ENCODE data around the gene CST11.
"Not testable (repeated sequence)": the region's sequence is repeated elsewhere in the genome, so short reads cannot be mapped to it uniquely, and the experiment has no call there.

The CST11 gene, protein sequence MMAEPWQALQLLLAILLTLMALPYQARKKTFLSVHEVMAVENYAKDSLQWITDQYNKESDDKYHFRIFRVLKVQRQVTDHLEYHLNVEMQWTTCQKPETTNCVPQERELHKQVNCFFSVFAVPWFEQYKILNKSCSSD

DNA sequence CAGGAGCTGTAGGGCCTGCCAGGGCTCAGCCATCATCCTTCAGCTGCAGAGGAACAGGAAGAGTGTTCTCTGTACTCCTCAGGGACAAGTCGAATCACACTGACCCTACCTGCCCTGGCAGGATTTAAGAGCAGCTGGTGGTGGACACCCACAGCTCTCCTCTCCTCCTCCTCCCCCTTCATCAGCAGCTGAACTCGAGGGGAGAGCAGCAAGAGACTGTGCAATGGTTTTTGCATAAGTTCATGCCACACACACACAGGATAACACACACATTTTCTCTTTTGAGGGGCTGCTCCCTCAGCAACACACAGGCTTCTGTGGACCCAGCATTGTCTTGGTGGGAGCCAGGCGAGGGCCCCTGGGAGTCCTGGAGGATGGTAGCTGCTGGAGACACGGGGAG lies at the start of gene CST11:
Gene CST11 (minus strand): TSS at position 101 of the 400 bp plus-strand sequence. CDS start 65 bp downstream, at position 36.
- DNase-seq (ENCODE audit: low read depth, low spot score): no peak

GRCh38 chr20:23501926-23502325 lies 49.2 kb upstream of the CST11 start:
- DNase-seq (ENCODE audit: low read depth, low spot score): no peak

DNA sequence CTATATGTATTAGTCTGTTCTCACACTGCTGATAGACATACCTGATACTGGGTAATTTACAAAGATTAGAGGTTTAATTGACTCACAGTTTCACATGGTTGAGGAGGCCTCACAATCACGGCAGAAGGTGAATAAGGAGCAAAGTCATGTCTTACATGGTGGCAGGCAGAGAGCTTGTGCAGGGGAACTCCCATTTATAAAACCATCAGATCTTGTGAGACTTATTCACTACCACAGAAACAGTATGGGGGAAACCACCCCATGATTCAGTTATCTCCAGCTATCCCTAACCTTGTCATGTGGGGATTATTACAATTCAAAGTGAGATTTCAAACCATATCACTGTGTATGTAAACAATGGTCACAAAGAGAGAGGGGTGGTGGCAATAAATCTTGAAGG lies 44.9 kb upstream of the CST11 start:
- DNase-seq (ENCODE audit: low read depth, low spot score): no peak

DNA sequence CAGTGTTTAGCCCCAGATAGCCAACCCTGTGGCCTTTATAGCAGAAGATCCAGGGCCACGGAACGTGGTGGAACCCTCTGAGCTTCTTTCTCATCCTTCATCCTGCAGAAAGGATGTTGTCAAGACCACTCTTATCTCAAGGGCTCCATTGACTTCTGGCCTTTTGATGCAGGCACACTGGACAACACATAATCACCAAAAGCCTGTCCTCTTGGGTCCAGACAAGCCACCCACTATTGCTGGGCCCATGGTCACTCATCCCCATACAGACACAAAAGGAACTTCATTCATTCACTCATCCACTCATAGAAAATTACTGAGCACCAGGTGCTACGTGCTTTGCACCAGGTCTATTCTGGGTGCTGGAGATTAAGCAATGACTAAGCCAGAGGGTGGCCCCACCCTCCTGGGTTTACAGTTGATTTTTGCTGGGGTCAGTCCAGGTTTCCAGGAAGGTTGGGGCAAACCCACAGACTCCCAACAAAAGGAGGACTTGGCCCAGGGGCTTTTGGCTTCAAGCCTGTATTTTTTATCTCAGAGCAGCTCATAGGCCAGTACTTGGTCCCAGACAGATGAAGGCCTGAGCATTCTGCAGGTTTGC lies 40.6 kb upstream of the CST11 start:
- DNase-seq (ENCODE audit: low read depth, low spot score): no peak

GRCh38 chr20:23492292-23492691 lies 39.6 kb upstream of the CST11 start:
- no peak for DNase-seq (ENCODE audit: low read depth, low spot score)

- no peak for DNase-seq (ENCODE audit: low read depth, low spot score)
Observed at GRCh38 chr20:23490817-23491216, 38.1 kb upstream of the CST11 start, which contains the start of gene CST8. CST8 (plus strand) TSS chr20:23491117; CDS start chr20:23491668, 551 bp downstream.

GRCh38 chr20:23488996-23489395 lies 36.3 kb upstream of the CST11 start:
- DNase-seq (ENCODE audit: low read depth, low spot score): no peak

GRCh38 chr20:23488470-23488869 lies 35.8 kb upstream of the CST11 start:
- no peak for DNase-seq (ENCODE audit: low read depth, low spot score)

DNA sequence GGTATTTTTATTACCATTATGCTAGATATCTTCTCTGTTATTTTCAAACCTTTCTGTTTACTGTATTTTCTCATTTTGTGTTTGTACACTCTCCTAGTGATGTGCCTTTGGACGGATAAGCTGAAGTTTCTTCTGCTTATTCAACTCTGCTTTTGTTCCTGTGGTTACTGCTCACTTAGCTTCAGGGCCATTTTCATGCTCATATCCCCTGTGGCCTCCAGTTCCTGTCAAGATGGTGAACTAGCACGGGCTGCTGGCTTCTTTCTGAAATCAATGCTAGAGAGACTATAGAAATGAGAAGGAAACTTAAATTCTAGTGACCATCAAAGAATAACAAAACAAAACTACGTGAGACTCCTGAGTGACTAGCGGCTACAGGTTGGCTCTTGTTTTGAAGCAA lies 31.4 kb upstream of the CST11 start:
- DNase-seq (ENCODE audit: low read depth, low spot score): no peak

GRCh38 chr20:23482138-23482537 lies 29.5 kb upstream of the CST11 start:
- DNase-seq (ENCODE audit: low read depth, low spot score): no peak

DNA sequence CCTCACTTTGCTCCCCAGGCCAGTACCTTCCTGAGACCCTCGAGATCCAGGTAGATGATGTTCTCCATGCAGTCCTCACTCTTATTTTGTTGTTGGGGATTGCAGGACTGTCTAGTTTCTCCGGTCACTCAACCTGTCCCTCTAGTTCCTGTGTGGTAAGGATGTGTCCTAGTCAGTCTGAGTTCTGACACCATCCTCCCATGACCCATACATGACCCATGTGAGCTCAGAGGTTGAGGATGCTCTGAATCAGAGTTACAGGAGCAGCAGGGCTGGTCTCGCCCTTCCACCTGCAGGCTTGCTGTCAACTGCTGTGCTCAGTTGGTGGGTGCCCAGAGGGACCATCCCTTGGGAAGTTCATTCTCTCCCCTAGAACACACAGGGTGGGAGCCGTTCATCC lies 26.4 kb upstream of the CST11 start:
- DNase-seq (ENCODE audit: low read depth, low spot score): no peak

- no peak for DNase-seq (ENCODE audit: low read depth, low spot score)
Observed at GRCh38 chr20:23477223-23477622, 24.5 kb upstream of the CST11 start.

DNA sequence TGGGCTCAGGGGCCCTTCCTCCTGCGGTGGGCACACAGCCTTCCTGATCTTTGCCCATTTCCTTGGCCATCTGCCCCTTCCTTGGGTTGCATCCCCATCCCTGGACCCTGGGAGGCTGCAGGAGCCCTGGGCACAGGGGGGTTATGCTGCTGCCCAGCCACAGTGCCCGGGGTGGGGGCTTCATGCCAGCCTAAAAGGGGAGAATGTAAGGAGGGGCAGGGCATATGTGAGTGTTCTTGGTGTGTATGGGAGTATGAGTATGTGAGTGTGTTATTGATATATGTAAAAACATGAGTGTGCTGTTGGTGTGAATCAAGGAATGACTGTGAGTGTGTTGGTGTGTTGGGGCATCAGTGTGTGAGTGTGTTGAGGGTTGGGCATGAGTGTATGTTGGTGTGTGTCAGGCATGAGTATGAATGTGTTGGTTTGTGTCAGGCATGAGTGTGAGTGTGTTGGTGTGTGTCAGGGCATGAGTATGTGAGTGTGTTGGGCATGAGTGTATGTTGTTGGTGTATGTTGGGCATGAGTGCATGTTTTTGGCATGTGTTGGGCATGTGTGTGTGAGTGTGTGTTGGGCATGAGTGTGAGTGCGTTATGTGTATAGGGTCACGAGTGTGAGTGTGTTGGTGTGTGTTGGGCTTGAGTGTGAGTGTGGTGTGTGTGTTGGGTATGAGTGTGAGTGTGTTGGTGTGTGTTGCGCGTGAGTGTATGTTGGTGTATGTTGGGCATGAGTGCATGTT lies 23.5 kb upstream of the CST11 start:
- no peak for DNase-seq (ENCODE audit: low read depth, low spot score)

GRCh38 chr20:23475395-23475794 lies 22.7 kb upstream of the CST11 start:
- DNase-seq (ENCODE audit: low read depth, low spot score): no peak

- not testable (repeated sequence) for DNase-seq (ENCODE audit: low read depth, low spot score)
Observed at GRCh38 chr20:23473293-23473692, 20.6 kb upstream of the CST11 start.

- not testable (repeated sequence) for DNase-seq (ENCODE audit: low read depth, low spot score)
Observed at GRCh38 chr20:23472306-23472705, 19.6 kb upstream of the CST11 start.

- DNase-seq (ENCODE audit: low read depth, low spot score): not testable (repeated sequence)
Observed at GRCh38 chr20:23466961-23467360, 14.3 kb upstream of the CST11 start.

GRCh38 chr20:23461180-23461579 lies 8.5 kb upstream of the CST11 start:
- no peak for DNase-seq (ENCODE audit: low read depth, low spot score)

DNA sequence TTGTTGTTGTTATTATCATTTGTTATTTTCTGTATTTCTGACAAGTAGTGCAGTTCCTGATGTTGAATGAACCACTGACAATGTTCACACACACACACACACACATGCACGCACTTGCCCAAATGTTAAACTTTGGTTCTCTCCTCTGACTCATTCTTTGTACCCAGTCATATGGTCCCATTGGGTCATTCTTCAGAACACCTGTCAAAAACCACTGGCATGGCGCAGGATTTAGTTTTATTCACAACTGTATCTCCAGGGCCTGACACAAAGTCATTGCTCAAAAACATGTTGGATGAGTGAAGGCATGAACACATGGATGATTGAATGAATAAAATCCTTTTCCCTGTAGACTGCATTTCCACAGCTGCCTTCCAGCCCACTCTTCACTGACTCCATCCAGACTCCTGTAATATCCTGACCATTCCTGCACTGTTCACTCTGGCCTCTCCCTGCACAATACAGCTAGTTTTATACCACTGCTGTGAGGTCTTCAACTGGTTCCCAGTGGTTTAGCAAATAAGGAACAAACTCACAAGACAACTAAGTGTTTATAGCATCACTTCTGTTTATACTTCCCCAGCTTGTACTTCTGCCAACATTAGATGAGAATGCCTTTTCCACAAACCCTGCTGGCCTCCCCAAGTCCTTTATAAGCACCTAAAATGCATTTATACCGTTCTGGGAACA lies 6.9 kb upstream of the CST11 start:
- DNase-seq (ENCODE audit: low read depth, low spot score): no peak

GRCh38 chr20:23456873-23457272 lies 4.2 kb upstream of the CST11 start:
- DNase-seq (ENCODE audit: low read depth, low spot score): no peak

DNA sequence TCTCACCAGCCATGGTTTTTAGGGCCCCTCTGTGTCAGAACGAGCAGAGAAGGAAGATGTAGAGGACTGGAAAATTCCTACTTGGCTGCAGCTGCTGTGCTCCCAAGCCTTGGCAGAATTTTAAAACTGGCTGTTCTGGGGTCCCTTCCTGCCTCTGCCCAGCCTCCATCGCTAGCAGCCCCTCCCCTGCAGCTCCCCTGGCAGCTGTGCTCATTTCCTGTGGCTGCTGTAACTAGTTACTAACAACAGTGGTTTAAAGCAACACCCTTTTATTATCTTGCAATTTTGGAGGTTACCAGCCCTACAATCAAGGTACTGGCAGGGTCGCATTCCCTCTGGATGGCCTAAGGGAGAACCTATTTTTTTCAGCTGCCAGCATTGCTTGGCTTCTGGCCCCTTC lies 3.7 kb upstream of the CST11 start:
- DNase-seq (ENCODE audit: low read depth, low spot score): no peak

GRCh38 chr20:23455639-23456038 lies 3.0 kb upstream of the CST11 start:
- no peak for DNase-seq (ENCODE audit: low read depth, low spot score)

Data from activated naive CD8-positive, alpha-beta T cell treated with anti-CD3 and anti-CD28 coated beads, Interleukin-2, amount 50 U/mL, for 16 hours (primary cell).